ENCODE data around the gene AMPD3.

- TF ChIP-seq CTCF (IDR thresholded peaks at IDR 0.05) (no peak), EP300 (IDR thresholded peaks at IDR 0.05) (no peak), POLR2A (IDR thresholded peaks at IDR 0.05) (no peak)
Measured at GRCh38 chr11:10541561-10541930, 86.5 kb downstream of the AMPD3 start.

All from ovary (tissue), 3 donors.